ENCODE data around the gene SMURF2. TPM values are rescaled to one million over a fixed set of nuclear protein-coding genes. Genes with fewer than 3 reads are reported as not detected.
A peak's percentile ranks its signal among the peaks of the same experiment; 100 is the strongest.

SMURF2 gene
- total and polyA plus RNA-seq, 9 of the 15 experiments (the other 6 are each of a cell fraction or from before 2014, with no cell fraction given): 3.8 to 22.0 (median 14.8) TPM

DNA sequence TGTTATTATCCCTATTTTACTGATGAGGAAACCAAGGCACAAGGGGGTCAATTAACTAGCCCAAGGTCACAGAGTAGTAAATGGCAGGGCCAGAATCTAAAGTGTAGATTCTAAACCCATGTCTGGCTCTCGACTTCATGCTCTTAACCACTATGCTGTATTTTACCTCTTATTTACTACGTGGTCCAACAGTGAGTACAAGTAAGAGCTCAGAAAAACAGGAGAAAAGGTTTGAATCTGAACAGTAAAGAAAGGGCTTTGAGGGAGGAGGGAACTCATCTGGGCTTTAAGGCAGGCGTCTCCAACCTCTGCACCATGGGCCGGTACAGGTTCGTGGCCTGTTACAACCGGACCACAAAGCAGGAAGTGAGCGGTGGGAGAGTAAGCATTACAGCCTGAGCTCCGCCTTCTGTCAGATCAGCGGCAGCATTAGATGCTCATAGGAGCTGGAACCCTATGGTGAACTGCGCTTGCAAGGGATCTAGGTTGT lies 62.9 kb downstream of the SMURF2 start (continued):
- TF ChIP-seq, protein P1, sequence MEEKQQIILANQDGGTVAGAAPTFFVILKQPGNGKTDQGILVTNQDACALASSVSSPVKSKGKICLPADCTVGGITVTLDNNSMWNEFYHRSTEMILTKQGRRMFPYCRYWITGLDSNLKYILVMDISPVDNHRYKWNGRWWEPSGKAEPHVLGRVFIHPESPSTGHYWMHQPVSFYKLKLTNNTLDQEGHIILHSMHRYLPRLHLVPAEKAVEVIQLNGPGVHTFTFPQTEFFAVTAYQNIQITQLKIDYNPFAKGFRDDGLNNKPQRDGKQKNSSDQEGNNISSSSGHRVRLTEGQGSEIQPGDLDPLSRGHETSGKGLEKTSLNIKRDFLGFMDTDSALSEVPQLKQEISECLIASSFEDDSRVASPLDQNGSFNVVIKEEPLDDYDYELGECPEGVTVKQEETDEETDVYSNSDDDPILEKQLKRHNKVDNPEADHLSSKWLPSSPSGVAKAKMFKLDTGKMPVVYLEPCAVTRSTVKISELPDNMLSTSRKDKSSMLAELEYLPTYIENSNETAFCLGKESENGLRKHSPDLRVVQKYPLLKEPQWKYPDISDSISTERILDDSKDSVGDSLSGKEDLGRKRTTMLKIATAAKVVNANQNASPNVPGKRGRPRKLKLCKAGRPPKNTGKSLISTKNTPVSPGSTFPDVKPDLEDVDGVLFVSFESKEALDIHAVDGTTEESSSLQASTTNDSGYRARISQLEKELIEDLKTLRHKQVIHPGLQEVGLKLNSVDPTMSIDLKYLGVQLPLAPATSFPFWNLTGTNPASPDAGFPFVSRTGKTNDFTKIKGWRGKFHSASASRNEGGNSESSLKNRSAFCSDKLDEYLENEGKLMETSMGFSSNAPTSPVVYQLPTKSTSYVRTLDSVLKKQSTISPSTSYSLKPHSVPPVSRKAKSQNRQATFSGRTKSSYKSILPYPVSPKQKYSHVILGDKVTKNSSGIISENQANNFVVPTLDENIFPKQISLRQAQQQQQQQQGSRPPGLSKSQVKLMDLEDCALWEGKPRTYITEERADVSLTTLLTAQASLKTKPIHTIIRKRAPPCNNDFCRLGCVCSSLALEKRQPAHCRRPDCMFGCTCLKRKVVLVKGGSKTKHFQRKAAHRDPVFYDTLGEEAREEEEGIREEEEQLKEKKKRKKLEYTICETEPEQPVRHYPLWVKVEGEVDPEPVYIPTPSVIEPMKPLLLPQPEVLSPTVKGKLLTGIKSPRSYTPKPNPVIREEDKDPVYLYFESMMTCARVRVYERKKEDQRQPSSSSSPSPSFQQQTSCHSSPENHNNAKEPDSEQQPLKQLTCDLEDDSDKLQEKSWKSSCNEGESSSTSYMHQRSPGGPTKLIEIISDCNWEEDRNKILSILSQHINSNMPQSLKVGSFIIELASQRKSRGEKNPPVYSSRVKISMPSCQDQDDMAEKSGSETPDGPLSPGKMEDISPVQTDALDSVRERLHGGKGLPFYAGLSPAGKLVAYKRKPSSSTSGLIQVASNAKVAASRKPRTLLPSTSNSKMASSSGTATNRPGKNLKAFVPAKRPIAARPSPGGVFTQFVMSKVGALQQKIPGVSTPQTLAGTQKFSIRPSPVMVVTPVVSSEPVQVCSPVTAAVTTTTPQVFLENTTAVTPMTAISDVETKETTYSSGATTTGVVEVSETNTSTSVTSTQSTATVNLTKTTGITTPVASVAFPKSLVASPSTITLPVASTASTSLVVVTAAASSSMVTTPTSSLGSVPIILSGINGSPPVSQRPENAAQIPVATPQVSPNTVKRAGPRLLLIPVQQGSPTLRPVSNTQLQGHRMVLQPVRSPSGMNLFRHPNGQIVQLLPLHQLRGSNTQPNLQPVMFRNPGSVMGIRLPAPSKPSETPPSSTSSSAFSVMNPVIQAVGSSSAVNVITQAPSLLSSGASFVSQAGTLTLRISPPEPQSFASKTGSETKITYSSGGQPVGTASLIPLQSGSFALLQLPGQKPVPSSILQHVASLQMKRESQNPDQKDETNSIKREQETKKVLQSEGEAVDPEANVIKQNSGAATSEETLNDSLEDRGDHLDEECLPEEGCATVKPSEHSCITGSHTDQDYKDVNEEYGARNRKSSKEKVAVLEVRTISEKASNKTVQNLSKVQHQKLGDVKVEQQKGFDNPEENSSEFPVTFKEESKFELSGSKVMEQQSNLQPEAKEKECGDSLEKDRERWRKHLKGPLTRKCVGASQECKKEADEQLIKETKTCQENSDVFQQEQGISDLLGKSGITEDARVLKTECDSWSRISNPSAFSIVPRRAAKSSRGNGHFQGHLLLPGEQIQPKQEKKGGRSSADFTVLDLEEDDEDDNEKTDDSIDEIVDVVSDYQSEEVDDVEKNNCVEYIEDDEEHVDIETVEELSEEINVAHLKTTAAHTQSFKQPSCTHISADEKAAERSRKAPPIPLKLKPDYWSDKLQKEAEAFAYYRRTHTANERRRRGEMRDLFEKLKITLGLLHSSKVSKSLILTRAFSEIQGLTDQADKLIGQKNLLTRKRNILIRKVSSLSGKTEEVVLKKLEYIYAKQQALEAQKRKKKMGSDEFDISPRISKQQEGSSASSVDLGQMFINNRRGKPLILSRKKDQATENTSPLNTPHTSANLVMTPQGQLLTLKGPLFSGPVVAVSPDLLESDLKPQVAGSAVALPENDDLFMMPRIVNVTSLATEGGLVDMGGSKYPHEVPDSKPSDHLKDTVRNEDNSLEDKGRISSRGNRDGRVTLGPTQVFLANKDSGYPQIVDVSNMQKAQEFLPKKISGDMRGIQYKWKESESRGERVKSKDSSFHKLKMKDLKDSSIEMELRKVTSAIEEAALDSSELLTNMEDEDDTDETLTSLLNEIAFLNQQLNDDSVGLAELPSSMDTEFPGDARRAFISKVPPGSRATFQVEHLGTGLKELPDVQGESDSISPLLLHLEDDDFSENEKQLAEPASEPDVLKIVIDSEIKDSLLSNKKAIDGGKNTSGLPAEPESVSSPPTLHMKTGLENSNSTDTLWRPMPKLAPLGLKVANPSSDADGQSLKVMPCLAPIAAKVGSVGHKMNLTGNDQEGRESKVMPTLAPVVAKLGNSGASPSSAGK (IDR thresholded peaks at IDR 0.05): no peak
- no peak for TF ChIP-seq FOS (IDR thresholded peaks at IDR 0.05; ENCODE audit: extremely low read depth, insufficient read length)
- TF ChIP-seq FOXJ2 (tag; IDR thresholded peaks at IDR 0.05): no peak
- TF ChIP-seq, protein P2, sequence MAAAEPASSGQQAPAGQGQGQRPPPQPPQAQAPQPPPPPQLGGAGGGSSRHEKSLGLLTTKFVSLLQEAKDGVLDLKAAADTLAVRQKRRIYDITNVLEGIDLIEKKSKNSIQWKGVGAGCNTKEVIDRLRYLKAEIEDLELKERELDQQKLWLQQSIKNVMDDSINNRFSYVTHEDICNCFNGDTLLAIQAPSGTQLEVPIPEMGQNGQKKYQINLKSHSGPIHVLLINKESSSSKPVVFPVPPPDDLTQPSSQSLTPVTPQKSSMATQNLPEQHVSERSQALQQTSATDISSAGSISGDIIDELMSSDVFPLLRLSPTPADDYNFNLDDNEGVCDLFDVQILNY (CRISPR knock-in tag; IDR thresholded peaks at IDR 0.05): no peak
- TF ChIP-seq, protein P3, sequence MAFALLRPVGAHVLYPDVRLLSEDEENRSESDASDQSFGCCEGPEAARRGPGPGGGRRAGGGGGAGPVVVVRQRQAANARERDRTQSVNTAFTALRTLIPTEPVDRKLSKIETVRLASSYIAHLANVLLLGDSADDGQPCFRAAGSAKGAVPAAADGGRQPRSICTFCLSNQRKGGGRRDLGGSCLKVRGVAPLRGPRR (CRISPR knock-in tag; IDR thresholded peaks at IDR 0.05): no peak
- TF ChIP-seq ZBTB8A (IDR thresholded peaks at IDR 0.05; ENCODE audit: partially characterized antibody): no peak
- no peak for TF ChIP-seq ATF7 (IDR thresholded peaks at IDR 0.05)
- TF ChIP-seq KAT7 (CRISPR knock-in tag; IDR thresholded peaks at IDR 0.05; ENCODE audit: borderline replicate concordance): peak; percentile 59; the same call in 1 of the 2 replicates
- no peak for TF ChIP-seq PRPF4 (IDR thresholded peaks at IDR 0.05; ENCODE audit: insufficient read depth, low read depth, low read length, poor library complexity, severe bottlenecking)
- TF ChIP-seq, protein P4, sequence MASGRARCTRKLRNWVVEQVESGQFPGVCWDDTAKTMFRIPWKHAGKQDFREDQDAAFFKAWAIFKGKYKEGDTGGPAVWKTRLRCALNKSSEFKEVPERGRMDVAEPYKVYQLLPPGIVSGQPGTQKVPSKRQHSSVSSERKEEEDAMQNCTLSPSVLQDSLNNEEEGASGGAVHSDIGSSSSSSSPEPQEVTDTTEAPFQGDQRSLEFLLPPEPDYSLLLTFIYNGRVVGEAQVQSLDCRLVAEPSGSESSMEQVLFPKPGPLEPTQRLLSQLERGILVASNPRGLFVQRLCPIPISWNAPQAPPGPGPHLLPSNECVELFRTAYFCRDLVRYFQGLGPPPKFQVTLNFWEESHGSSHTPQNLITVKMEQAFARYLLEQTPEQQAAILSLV (tag; IDR thresholded peaks at IDR 0.05): no peak
- peak; percentile 39; the same call in 1 of the 2 replicates for TF ChIP-seq MBD2 (IDR thresholded peaks at IDR 0.05; ENCODE audit: borderline replicate concordance, low read depth)
- TF ChIP-seq STAT5A (IDR thresholded peaks at IDR 0.05; ENCODE audit: borderline replicate concordance, low read length): no peak
- no peak for TF ChIP-seq RFX5 (IDR thresholded peaks at IDR 0.05; ENCODE audit: low read depth, low read length)
- no peak for TF ChIP-seq MCM5 (IDR thresholded peaks at IDR 0.05; ENCODE audit: low read depth)

Data from K562 (cell line).